K562 treated with DMSO at 1 percent for 24 hours (cell line): Measurements from ENCODE around the gene ZNF436. TPM values are rescaled to one million over a fixed set of nuclear protein-coding genes. Genes with fewer than 3 reads are reported as not detected.

ENCODE experiments used
- total RNA-seq: library from RNA; unstranded; fragments of 300-600 nt; gene quantifications from 2 replicates; pipeline ENCODE4 v1.2.3, GENCODE V29; 2022; ENCODE audit warnings: low read depth; ENCODE audit not compliant: insufficient read depth

ZNF436 gene
- 6.3 and 7.5 TPM in 2 replicates for total RNA-seq

DNA sequence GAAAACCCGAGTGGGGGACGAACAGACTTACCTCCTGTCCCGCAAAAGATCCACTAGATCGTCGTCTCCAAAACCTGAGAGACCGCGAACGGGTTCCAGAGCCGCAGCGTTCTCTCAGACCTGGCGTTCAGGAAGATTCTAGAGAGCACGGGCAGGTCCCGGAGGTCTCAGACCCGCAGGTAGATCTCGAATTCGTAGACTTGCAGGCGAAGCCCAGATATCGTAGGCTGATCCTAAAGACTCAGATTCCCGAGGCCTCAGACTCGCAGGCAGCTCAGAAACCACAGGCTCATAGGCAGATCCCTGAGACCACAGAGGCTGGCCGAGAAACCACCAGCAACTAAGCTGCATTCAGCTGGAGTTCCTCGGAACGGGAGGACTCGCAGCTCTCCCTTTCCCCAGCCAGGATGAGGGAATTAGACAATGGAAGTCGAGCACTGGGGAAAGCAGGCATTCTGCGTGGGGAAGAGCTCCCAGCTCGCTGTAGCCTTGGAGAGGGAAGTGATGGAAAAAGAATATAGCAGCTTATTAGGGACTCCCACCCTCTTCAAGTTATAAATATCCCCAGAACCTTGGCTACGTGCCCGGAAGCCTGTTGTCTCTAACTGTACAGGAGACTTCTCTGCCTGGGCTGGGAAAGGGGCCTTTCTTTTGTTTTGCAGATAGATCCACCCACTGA, at the start of gene ZNF436:
TSS of gene ZNF436 (minus strand) at position 502 of the 679 bp plus-strand sequence. CDS start 1,831 bp downstream, outside the sequence.

DNA sequence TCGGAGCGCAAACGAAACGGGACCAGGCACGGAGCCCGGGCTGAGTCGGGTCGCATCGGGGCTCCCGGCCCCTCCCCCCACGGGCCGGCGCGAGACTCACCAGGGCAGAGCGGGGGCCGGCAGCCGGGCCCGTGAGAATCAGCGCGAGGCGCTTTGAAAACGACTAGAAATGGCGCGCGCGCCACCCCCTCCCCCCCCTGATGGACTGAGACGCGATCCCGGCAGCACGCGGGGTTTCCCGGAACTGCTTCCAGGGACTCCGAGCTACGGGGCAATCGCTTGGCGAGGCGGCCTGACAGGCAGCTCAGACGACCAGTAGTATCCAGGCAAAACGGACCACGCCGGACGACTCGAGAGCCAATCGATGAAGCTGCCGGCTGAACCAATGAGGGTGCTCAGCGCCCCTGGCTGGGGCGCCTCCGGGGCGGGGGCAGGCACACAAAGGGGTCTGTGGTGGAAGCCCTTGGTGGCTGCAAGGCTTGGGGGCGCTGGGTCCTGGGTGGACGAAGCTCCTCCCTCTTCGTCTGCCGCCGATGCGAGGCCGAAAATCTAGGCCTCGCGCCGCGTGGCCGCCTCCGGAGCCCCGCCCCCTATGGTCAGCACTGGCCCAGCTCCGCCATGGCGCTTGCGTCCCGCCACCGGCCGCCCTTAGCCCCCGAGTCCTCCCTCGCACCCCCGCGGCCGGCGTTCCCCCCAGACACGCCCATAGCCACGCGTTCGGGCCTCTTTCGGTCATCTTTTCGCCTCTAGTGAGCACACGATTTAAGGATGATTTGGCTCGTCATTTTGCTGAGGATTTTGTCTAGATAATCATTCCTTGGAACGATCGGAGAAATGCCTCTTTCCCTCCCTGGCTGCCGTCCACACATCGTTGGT, 25.3 kb downstream of the ZNF436 start, which contains the start of gene HNRNPR:
TSS of gene HNRNPR (minus strand) at position 174 of the 876 bp plus-strand sequence. CDS start 3,276 bp downstream, outside the sequence.

Other genes with a start within 250 kb of the ZNF436 start
- 12.4 and 13.6 TPM in 2 replicates for gene LUZP1, start 201.0 kb downstream of the ZNF436 start, total RNA-seq
- gene HTR1D, start 152.3 kb downstream of the ZNF436 start, total RNA-seq, result not detected in 2 replicates
- gene HNRNPR, start 25.6 kb downstream of the ZNF436 start, total RNA-seq, result 95.1 and 106 TPM in 2 replicates
- 1.8 and 2.5 TPM in 2 replicates for gene TCEA3, start 54.9 kb upstream of the ZNF436 start, total RNA-seq
- gene ASAP3, start 114.3 kb upstream of the ZNF436 start, total RNA-seq, result 59.1 and 62.8 TPM in 2 replicates
- gene E2F2, start 161.4 kb upstream of the ZNF436 start, total RNA-seq, result 13.9 and 17.3 TPM in 2 replicates
- gene ID3, start 189.7 kb upstream of the ZNF436 start, total RNA-seq, result 531 and 558 TPM in 2 replicates